ENCODE results near the gene ETV2.

ETV2 gene

GRCh38 chr19:35608251-35608650 lies 33.3 kb upstream of the ETV2 start:
- TF ChIP-seq, protein P1, sequence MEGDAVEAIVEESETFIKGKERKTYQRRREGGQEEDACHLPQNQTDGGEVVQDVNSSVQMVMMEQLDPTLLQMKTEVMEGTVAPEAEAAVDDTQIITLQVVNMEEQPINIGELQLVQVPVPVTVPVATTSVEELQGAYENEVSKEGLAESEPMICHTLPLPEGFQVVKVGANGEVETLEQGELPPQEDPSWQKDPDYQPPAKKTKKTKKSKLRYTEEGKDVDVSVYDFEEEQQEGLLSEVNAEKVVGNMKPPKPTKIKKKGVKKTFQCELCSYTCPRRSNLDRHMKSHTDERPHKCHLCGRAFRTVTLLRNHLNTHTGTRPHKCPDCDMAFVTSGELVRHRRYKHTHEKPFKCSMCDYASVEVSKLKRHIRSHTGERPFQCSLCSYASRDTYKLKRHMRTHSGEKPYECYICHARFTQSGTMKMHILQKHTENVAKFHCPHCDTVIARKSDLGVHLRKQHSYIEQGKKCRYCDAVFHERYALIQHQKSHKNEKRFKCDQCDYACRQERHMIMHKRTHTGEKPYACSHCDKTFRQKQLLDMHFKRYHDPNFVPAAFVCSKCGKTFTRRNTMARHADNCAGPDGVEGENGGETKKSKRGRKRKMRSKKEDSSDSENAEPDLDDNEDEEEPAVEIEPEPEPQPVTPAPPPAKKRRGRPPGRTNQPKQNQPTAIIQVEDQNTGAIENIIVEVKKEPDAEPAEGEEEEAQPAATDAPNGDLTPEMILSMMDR (IDR thresholded peaks at IDR 0.05; ENCODE audit: borderline replicate concordance, insufficient read depth, low read depth, low read length), result no peak

GRCh38 chr19:35609851-35610353 lies 31.6 kb upstream of the ETV2 start:
- H3K4me3 ChIP-seq (ENCODE audit: low read depth, low read length), result no peak overlapping the region
- TF ChIP-seq, protein P1 (IDR thresholded peaks at IDR 0.05; ENCODE audit: borderline replicate concordance, insufficient read depth, low read depth, low read length), result no peak

More at GRCh38 chr19:35608251-35608650, 33.3 kb upstream of the ETV2 start:
- H3K4me3 ChIP-seq (ENCODE audit: low read depth, low read length), result no peak overlapping the region

GRCh38 chr19:35612224-35612558 lies 29.4 kb upstream of the ETV2 start:
- peak overlapping the region; percentile 71 for H3K4me3 ChIP-seq (ENCODE audit: low read depth, low read length)
- TF ChIP-seq, protein P1 (IDR thresholded peaks at IDR 0.05; ENCODE audit: borderline replicate concordance, insufficient read depth, low read depth, low read length), result no peak

DNA sequence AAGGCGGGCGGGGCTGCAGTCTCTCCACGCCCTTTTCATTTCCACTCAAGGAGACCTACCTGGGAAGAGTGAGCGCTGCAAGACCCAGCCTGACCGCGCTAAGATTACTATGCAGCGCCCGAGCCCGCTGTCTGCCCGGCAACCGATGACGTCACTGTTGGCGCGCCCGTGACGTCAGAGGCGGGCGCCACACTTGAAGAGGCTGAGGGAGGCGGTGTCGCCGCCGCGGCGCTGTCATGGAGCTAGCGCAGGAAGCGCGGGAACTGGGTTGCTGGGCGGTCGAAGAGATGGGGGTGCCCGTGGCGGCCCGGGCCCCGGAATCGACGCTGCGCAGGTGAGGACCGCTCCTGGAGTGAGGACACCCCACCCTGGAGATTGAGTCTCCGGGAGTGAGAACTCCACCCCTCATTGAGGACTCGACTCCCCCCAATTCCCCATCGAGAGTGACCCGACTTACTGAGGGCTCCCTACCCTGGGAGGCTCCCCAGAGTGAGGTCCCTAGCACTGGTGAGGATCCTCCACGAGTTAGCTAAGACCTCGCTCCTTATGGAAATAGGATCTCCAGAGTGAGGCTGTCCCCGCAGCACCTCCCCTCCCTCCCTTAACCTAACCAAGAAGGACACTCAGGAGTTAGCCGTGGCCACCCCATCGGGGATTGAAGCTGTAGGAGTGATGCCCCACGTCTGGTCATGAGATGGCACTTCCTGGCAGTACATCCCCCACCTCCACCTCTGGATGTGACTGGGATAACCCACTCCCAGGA lies 28.8 kb upstream of the ETV2 start, which contains the start of gene HAUS5:
Gene HAUS5 (plus strand): TSS at position 177 of the 763 bp plus-strand sequence. CDS start 60 bp downstream, at position 237.
- TF ChIP-seq, protein P1 (IDR thresholded peaks at IDR 0.05; ENCODE audit: borderline replicate concordance, insufficient read depth, low read depth, low read length), result no peak
- H3K4me3 ChIP-seq (ENCODE audit: low read depth, low read length), result peak within 1 kb of the TSS; percentile 71

- no peak overlapping the region for H3K4me3 ChIP-seq (ENCODE audit: low read depth, low read length)
- TF ChIP-seq, protein P1 (IDR thresholded peaks at IDR 0.05; ENCODE audit: borderline replicate concordance, insufficient read depth, low read depth, low read length), result no peak
Observed at GRCh38 chr19:35613574-35613973, 28.0 kb upstream of the ETV2 start.

DNA sequence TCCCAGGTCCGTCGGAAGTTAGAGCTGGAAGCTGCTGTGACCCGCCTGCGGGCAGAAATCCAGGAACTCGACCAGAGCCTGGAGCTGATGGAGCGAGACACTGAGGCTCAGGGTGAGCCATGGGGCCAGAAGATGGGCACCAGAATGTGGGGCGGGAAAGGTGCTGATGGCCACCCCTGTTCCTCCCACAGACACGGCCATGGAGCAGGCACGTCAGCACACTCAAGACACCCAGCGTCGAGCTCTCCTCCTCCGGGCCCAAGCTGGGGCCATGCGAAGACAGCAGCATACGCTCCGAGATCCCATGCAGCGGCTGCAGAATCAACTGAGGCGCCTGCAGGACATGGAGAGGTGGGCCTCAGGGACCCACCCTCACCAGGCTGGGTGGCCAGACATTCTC lies 26.5 kb upstream of the ETV2 start:
- H3K4me3 ChIP-seq (ENCODE audit: low read depth, low read length), result no peak overlapping the region
- TF ChIP-seq, protein P1 (IDR thresholded peaks at IDR 0.05; ENCODE audit: borderline replicate concordance, insufficient read depth, low read depth, low read length), result no peak

GRCh38 chr19:35618857-35619256 lies 22.7 kb upstream of the ETV2 start:
- no peak overlapping the region for H3K4me3 ChIP-seq (ENCODE audit: low read depth, low read length)

More at GRCh38 chr19:35618857-35619256, 22.7 kb upstream of the ETV2 start:
- TF ChIP-seq, protein P1 (IDR thresholded peaks at IDR 0.05; ENCODE audit: borderline replicate concordance, insufficient read depth, low read depth, low read length), result no peak

All from GM12875 (cell line).